VCaP (cell line): Measurements from ENCODE around the gene NCKAP5L.
A peak's percentile ranks its signal among the peaks of the same experiment; 100 is the strongest.

Source experiments
- H3K27ac ChIP-seq: fragments of 450-650 bp; 2 replicates; pipeline ENCODE4 v1.5.1; 2017
- TF ChIP-seq, protein P1 (sequence below): fragments of 450-650 bp; conservative IDR thresholded peaks from 2 replicates; pipeline ENCODE4 v1.5.1; 2017; ENCODE audit warnings: mild to moderate bottlenecking, moderate library complexity

The NCKAP5L gene

DNA sequence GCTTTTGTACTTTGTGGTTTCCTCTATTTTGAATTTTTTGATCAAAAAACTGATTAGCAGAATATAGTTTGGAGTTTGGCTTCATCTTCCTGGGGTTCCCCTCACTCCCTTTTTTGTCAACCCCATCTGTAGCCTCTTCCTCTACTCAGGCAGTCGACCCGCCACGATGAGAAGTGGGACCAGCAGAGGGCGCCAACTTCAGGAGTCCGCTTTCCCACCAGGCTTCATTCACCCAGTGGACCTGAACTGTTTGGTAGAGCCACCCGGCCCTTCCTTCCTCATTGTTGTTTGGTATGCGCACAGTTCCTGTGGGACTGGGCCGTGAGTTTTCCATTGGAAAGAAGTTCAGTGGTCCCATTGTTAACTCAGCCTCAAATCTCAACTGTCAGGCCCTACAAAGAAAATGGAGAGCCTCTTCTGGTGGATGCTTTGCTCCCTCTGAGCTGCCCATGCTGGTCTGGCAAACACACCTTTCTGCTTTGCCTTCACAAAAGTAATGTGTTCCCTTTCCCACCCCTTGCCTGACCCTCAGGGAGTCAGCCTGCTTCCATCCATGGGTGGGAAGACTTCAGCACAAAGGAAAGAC, 65.1 kb downstream of the NCKAP5L start:
- no peak overlapping the region for H3K27ac ChIP-seq

DNA sequence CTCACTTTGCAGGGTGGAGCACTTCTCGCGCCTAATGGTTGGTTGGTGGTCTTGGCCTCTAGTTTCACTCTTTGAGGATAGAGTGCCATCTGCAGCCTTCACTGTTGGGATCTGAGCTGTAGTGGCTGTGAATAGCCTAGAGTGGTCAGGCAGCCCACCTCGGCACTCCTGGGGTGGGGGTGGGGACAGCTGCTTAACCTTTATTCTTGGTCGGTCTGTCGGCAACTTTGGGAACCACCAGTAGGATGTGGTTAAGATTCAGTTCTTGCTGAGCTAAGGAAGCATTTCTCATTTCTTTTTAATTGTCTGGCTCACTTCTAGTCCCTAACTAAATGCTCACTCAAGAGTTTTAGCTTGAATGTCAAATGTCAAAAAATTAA, 65.8 kb downstream of the NCKAP5L start:
- TF ChIP-seq, protein P1, sequence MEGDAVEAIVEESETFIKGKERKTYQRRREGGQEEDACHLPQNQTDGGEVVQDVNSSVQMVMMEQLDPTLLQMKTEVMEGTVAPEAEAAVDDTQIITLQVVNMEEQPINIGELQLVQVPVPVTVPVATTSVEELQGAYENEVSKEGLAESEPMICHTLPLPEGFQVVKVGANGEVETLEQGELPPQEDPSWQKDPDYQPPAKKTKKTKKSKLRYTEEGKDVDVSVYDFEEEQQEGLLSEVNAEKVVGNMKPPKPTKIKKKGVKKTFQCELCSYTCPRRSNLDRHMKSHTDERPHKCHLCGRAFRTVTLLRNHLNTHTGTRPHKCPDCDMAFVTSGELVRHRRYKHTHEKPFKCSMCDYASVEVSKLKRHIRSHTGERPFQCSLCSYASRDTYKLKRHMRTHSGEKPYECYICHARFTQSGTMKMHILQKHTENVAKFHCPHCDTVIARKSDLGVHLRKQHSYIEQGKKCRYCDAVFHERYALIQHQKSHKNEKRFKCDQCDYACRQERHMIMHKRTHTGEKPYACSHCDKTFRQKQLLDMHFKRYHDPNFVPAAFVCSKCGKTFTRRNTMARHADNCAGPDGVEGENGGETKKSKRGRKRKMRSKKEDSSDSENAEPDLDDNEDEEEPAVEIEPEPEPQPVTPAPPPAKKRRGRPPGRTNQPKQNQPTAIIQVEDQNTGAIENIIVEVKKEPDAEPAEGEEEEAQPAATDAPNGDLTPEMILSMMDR = no peak
- no peak overlapping the region for H3K27ac ChIP-seq

More for the DNA sequence above, 65.1 kb downstream of the NCKAP5L start:
- TF ChIP-seq, protein P1 = peak; percentile 81

DNA sequence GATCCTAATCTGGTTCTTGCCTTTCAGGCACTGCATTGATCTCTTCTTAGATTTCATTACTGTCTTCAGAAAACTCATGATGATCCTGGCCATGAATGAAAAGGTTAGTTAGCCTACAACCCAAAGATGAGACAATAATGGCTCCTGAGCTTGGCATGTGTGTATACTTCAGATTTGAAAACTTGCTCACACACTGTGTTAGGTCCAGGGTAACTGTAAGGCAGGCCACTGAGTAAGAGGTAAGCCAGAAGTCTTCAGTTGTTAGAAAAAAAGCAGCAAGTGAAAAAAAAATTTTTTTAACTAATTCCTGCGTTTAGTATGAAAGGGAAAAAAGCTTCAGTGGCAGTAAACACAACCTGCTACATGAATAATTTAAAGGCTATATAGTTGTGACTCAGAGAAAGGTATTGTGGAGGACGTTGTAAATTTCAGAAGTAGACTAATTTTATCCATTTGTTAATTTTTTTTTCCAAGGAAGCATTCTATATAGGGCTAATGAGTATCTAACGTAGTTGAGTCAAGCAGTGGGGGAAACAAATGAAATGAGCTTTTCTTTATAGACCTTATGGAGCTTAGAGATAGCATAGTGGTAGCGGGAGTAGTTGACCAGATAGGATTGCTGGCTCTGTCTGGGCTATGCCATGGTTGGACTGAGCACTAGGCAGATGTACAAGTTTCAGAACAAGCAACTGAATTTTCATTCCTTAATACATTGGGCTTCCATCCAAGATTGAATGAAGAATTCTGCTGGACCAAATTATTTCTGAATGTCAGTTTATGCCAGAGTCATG, 66.3 kb downstream of the NCKAP5L start:
- TF ChIP-seq, protein P1 = no peak
- no peak overlapping the region for H3K27ac ChIP-seq

DNA sequence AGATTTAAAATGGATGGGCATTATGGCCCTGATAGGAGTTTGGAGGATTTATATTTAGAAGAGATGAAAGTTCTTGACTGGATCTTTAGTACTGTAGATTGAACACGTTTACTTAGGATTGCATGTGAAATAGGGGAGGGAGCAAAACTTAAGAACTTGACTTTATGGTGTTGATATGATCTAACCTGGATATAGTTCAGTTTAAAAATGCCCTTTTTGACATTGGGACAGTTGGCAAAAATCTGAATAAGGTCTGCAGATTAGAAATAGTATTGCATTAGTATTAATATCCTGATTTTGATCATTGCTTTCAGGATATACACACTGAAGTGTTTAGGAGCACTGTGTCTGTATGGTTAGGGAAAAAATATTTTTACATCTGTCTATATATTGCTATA, 77.2 kb downstream of the NCKAP5L start:
- TF ChIP-seq, protein P1 = no peak
- H3K27ac ChIP-seq = no peak overlapping the region

DNA sequence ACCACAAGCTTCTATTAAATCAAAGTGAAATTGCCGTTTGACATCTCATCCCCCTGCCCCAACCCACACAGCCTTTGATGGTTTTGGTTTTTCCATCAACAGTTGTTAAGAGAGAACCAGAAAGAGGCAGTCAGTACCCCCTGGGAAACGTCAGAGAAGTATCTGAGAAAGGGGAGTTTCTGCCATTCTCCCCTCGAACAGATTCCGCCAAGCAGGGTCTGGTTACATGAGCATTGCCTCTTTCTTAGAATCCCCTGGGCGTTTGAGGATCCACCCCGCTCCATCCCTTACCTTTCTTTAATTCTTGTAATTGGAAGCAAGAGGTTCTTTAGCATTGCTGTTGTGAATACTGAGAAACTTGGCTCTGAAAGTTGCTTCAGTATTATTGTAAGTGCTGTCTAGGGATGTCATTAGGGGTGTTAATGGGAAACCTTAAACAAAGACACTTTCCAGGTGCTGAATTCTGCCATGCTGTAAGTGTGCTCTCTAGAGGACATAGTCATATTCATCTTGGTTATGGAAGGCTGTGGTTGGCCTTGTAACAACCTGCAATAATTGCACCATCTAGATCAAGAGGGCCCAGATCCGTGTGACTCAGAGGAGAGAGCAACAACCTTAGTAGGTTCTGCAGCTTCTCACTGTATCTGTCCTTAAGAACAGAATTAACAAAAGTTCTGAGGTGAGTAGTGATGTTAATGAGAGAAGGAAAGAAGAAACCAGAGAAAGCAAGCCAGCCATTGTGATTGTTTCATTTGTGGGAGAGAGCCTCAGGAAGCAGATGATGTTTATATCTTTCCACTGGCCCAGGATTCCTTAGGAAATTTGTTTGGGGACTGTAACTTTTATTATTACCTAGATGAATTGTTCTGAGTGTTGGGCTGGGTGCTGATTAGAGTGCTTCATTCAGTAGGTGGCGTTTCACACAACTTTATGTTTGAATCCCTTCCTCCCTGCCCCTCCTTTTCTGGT, 77.9 kb downstream of the NCKAP5L start:
- TF ChIP-seq, protein P1 = no peak
- no peak overlapping the region for H3K27ac ChIP-seq

DNA sequence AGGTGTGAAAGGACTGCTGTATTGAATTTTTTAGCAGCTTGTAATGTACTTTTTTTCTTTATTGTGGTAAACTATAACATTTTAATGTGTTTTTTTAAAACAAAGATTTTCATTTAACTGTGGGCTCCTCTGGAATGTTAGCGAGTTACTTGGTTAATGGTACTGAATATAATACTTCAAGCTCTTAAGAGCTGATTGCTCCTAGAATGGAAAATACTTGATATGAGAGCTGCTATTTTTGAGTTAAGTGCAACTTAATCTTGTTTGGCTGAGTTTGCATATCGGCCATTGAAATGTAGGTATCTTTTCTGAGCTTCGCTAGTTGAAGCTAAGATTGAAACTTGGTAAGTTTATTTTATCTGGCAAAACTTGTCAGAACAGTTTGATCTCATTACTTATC, 79.4 kb downstream of the NCKAP5L start:
- H3K27ac ChIP-seq = no peak overlapping the region
- TF ChIP-seq, protein P1 = no peak

DNA sequence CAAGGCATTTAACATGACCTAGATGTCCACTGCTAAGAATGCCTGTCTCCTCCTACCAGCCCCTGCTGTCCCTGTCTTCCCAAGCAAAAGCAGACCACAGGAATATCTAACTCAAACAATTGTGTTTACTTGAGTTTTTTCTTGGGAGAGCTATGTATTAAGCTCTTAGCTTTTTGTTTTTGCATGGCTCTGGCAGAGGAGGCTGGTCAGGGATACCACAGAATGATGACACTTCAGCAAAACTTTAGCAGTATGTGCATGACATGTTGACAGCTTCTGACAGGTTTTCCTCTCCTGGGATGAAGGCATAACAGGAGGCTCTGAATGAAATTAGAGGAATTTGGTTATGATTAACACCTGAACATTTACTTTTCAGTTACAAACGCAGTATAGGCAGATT, 79.9 kb downstream of the NCKAP5L start:
- no peak overlapping the region for H3K27ac ChIP-seq
- TF ChIP-seq, protein P1 = no peak
